Activated CD8-positive, alpha-beta memory T cell treated with anti-CD3 and anti-CD28 coated beads for 4 hours (primary cell): ENCODE measurements around the gene MOB3A.
A peak's percentile ranks its signal among the peaks of the same experiment; 100 is the strongest.

Experiments
- DNase-seq, 2 donors: peaks; one replicate each; pipeline ENCODE4 v3.0.0-alpha.2; 2020; ENCODE audit warnings: low read depth in 2 of 2

Gene MOB3A

GRCh38 chr19:2059422-2060201, 36.5 kb downstream of the MOB3A start:
- no peak for DNase-seq

- no peak for DNase-seq
These were observed 37.3 kb downstream of the MOB3A start for GRCh38 chr19:2058570-2059421.

- no peak for DNase-seq
These were observed 38.3 kb downstream of the MOB3A start for GRCh38 chr19:2057484-2058469.

GRCh38 chr19:2056837-2057192, 39.3 kb downstream of the MOB3A start:
- DNase-seq = no peak

GRCh38 chr19:2055931-2056836, 39.9 kb downstream of the MOB3A start:
- DNase-seq = no peak

GRCh38 chr19:2054763-2055162, 41.4 kb downstream of the MOB3A start:
- DNase-seq = no peak

GRCh38 chr19:2053601-2054389, 42.3 kb downstream of the MOB3A start:
- no peak for DNase-seq

GRCh38 chr19:2051773-2052704, 44.1 kb downstream of the MOB3A start:
- no peak for DNase-seq

GRCh38 chr19:2050991-2051772, 44.9 kb downstream of the MOB3A start, which contains the start of gene MKNK2:
Gene MKNK2 (minus strand): TSS chr19:2051244. CDS start chr19:2050851, 393 bp downstream.
- DNase-seq = peak; percentile 90 to 93

GRCh38 chr19:2050349-2050990, 45.7 kb downstream of the MOB3A start:
- no peak for DNase-seq

- DNase-seq = no peak
These were observed 46.3 kb downstream of the MOB3A start for GRCh38 chr19:2049741-2050348.

GRCh38 chr19:2048959-2049740, 47.0 kb downstream of the MOB3A start:
- no peak for DNase-seq

- DNase-seq = no peak
These were observed 47.8 kb downstream of the MOB3A start for GRCh38 chr19:2048104-2048958.

GRCh38 chr19:2047449-2048103, 48.5 kb downstream of the MOB3A start:
- DNase-seq = no peak

- no peak for DNase-seq
These were observed 49.1 kb downstream of the MOB3A start for GRCh38 chr19:2047076-2047448.
